ENCODE data around the gene MCTP1. TPM values are rescaled to one million over a fixed set of nuclear protein-coding genes. Genes with fewer than 3 reads are reported as not detected.

MCTP1 gene
- total RNA-seq, 4 donors from 2014 or later: 5.7 to 33.5 (median 17.4) TPM

DNA sequence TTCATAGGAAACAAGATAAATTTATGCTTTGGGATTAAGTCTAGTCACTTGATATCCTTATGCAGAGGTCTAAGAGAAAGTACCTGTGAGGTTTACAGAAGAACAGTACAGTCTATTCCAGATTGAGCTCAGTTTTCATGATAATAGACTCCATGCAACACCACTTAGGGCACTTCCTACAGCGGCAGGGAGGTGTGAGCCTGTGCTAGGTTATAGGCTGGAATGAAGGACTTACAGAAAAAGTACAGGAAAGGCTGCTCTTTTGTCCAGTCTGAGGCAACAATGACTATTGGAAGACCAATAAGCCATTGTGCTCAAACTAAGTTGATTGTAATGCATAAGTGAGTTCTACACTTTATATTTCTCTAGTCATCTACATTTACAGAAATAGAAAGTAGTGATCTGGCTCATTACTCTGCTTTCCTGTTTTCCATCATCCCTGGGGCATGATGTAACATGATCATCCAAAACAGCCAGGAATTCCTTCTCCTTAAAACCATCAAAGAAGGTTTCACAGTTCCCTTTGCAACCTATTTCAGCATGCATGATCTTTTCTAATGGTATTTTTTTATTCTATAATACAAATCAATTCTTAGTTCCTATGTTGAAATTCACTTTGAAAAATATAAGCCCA is 343.7 kb downstream of the MCTP1 start:
- H3K9me3 ChIP-seq: no peaks in the 10 kb centered on the region
- TF ChIP-seq POLR2A (IDR thresholded peaks at IDR 0.05): no peak
- TF ChIP-seq, protein P1, sequence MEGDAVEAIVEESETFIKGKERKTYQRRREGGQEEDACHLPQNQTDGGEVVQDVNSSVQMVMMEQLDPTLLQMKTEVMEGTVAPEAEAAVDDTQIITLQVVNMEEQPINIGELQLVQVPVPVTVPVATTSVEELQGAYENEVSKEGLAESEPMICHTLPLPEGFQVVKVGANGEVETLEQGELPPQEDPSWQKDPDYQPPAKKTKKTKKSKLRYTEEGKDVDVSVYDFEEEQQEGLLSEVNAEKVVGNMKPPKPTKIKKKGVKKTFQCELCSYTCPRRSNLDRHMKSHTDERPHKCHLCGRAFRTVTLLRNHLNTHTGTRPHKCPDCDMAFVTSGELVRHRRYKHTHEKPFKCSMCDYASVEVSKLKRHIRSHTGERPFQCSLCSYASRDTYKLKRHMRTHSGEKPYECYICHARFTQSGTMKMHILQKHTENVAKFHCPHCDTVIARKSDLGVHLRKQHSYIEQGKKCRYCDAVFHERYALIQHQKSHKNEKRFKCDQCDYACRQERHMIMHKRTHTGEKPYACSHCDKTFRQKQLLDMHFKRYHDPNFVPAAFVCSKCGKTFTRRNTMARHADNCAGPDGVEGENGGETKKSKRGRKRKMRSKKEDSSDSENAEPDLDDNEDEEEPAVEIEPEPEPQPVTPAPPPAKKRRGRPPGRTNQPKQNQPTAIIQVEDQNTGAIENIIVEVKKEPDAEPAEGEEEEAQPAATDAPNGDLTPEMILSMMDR (IDR thresholded peaks at IDR 0.05): no peak
- no peak for DNase-seq
- H3K36me3 ChIP-seq: no peaks in the 10 kb centered on the region
- H3K4me1 ChIP-seq: no peaks in the 10 kb centered on the region
- H3K27me3 ChIP-seq: no peaks in the 10 kb centered on the region
- H3K4me3 ChIP-seq (replicated peaks in 1 of 3): no peak overlapping the region
- WGBS, 2 donors: 46 to 50% methylated on average over 1 of the region's 1 CpG
- intact Hi-C loops (cut with DNase I): no loop called here
- no peak overlapping the region for H3K27ac ChIP-seq

DNA sequence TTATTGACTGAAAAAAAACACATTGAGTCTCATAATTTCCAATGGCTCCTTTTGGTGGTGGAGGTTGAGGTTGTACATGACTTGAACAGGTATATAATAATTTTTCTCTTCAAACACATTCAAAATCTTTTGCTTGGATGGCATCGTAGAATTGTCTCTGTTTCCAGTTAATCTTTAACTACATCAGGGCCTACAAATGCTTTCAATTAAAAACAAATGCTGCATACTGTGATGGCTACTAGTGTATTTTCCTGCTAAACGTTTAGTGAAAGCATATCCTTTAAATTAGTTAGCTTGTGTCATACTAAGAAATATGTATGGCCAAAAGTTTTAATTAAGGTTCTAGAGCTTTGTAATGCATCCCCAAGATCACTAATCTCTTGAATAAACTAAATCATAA is 352.6 kb downstream of the MCTP1 start:
- 71 to 75% methylated on average over 2 of the region's 2 CpGs for WGBS, 2 donors
- Histone ChIP-seq H3K27ac (no peak overlapping the region), H3K4me1 (no peaks in the 10 kb centered on the region), H3K9me3 (no peaks in the 10 kb centered on the region), H3K27me3 (no peaks in the 10 kb centered on the region), H3K4me3 (replicated peaks in 1 of 3) (no peak overlapping the region), H3K36me3 (no peaks in the 10 kb centered on the region)
- intact Hi-C loops (cut with DNase I): no loop called here
- no peak for DNase-seq
- TF ChIP-seq POLR2A (IDR thresholded peaks at IDR 0.05): no peak
- TF ChIP-seq, protein P1 (IDR thresholded peaks at IDR 0.05): no peak

DNA sequence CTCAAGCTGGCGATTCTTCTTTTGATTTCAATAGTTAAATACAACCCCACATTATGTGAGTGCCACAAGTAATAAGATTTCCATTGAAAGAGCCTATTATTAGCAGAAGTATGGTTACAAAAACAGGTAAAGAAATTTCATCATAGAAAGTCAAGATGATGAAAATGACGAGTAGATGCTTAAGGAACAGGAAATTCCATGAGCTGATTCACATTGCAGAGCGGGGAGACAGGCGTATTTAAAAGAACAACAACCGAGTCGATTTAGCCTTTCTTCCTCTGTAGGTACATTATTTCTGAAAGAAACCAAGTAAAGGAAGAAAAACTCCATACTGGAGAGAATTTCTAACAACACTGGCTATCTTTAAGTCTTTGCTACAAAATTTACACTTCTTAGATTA is 356.0 kb downstream of the MCTP1 start:
- intact Hi-C loops (cut with DNase I): no loop called here

DNA sequence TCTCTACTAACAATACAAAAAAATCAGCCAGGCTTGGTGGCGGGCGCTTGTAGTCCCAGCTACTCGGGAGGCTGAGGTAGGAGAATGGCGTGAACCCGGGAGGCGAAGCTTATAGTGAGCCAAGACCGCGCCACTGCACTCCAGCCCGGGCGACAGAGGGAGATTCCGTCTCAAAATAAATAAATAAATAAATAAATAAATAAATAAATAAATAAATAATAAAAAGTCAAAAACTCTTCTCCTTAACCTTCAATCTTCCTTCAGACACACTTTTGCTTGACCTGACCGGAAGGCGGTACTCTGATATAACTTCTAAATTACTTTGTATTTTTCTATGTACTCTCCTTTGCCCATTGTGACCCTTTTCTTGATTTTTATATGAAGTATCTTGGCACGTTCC is 364.3 kb downstream of the MCTP1 start:
- Histone ChIP-seq H3K27ac (no peak overlapping the region), H3K4me1 (no peaks in the 10 kb centered on the region), H3K4me3 (replicated peaks in 1 of 3) (no peak overlapping the region), H3K27me3 (no peaks in the 10 kb centered on the region), H3K9me3 (no peaks in the 10 kb centered on the region), H3K36me3 (no peaks in the 10 kb centered on the region)
- no peak for DNase-seq
- TF ChIP-seq, protein P1 (IDR thresholded peaks at IDR 0.05): no peak
- no peak for TF ChIP-seq POLR2A (IDR thresholded peaks at IDR 0.05)
- WGBS, 2 donors: 93 to 98% methylated on average over 14 of the region's 14 CpGs
- intact Hi-C loops (cut with DNase I): no loop called here

More for the DNA sequence above, 356.0 kb downstream of the MCTP1 start:
- H3K4me3 ChIP-seq (replicated peaks in 1 of 3): no peak overlapping the region
- no peaks in the 10 kb centered on the region for H3K36me3 ChIP-seq
- H3K9me3 ChIP-seq: no peaks in the 10 kb centered on the region
- TF ChIP-seq, protein P1 (IDR thresholded peaks at IDR 0.05): no peak
- TF ChIP-seq POLR2A (IDR thresholded peaks at IDR 0.05): no peak
- no peak for DNase-seq
- H3K27ac ChIP-seq: no peak overlapping the region
- H3K27me3 ChIP-seq: no peaks in the 10 kb centered on the region
- H3K4me1 ChIP-seq: no peaks in the 10 kb centered on the region
- WGBS, 2 donors: 82% methylated on average over 6 of the region's 6 CpGs

DNA sequence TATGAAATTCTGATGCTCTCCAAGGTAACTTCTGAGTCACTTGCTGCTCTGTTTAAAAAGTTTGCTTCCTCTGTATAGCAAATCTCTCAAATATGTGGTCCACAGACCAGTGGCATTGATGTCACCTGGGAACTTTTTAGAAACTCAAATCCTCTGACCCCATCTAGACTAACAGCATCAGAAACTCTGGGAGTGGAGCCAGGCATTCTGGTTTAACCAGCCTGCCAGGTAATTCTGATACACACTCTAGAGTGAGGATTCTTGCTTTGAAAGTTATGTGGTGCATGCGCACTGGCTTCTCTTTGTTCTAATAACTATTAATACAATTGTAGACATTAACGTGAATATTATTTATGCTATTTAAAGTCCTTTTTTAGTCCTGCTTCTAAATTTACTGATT is 368.3 kb downstream of the MCTP1 start:
- TF ChIP-seq, protein P1 (IDR thresholded peaks at IDR 0.05): no peak
- no peak for TF ChIP-seq POLR2A (IDR thresholded peaks at IDR 0.05)
- no peaks in the 10 kb centered on the region for H3K4me1 ChIP-seq
- no peak overlapping the region for H3K4me3 ChIP-seq (replicated peaks in 1 of 3)
- H3K27ac ChIP-seq: no peak overlapping the region
- intact Hi-C loops (cut with DNase I): no loop called here
- no peaks in the 10 kb centered on the region for H3K9me3 ChIP-seq
- peak; percentile 69 to 72 for DNase-seq
- H3K27me3 ChIP-seq: no peaks in the 10 kb centered on the region
- WGBS, 2 donors: 26 to 56% methylated on average over 2 of the region's 2 CpGs
- no peaks in the 10 kb centered on the region for H3K36me3 ChIP-seq
